ENCODE data around the gene AAK1.

- no peak for TF ChIP-seq CTCF (IDR thresholded peaks at IDR 0.05)
- TF ChIP-seq POLR2A (IDR thresholded peaks at IDR 0.05): no peak
- TF ChIP-seq EP300 (IDR thresholded peaks at IDR 0.05): no peak
- no peak for TF ChIP-seq POLR2AphosphoS5 (IDR thresholded peaks at IDR 0.05)
These were observed 39.4 kb downstream of the AAK1 start for GRCh38 chr2:69604026-69604678.

Measured in stomach (tissue), 4 donors.